HEK293 (cell line): ENCODE measurements around the gene EIF5A2.

Experiments used
- CTCF ChIA-PET: fragments of 350-600 bp; formaldehyde crosslinking; extraction: SDS; loops from one replicate; lab custom pipeline; 2021; ENCODE audit warnings: antibody characterized with exemption; lab: Yijun Ruan, JAX
- POLR2A ChIA-PET: fragments of 300-600 bp; formaldehyde crosslinking; extraction: SDS; loops from one replicate; lab custom pipeline; 2020; ENCODE audit warnings: antibody characterized with exemption, inconsistent platforms; lab: Yijun Ruan, JAX
- H3K27ac ChIP-seq: fragments of 200-500 bp; sonication (Bioruptor generic); 2 replicates; pipeline ENCODE4 v1.5.1; 2014; ENCODE audit warnings: low read depth, low read length, control low read depth, inconsistent platforms; ENCODE audit errors: extremely low read depth
- H3K36me3 ChIP-seq, 2 experiments: fragments of 200-500 bp in 1 of 2; sonication (Bioruptor generic) in 1 of 2; 1 replicate in 1 of 2; 2 replicates in 1 of 2; pipeline ENCODE4 v1.5.1; 2014 to 2017; ENCODE audit warnings: inconsistent platforms in 2 of 2, low read length in 2 of 2; ENCODE audit not compliant: control insufficient read depth in 2 of 2, insufficient read depth in 1 of 2
- H3K4me1 ChIP-seq: fragments of 200-500 bp; sonication (Bioruptor generic); 2 replicates; pipeline ENCODE4 v1.5.1; 2014; ENCODE audit warnings: mild to moderate bottlenecking, low read length, inconsistent platforms; ENCODE audit not compliant: control insufficient read depth, insufficient read depth
- H3K4me3 ChIP-seq: 2 replicates; pipeline ENCODE4 v1.5.1; 2011; ENCODE audit warnings: low read depth, mild to moderate bottlenecking, control low read depth, low read length, moderate library complexity
- H3K9me3 ChIP-seq: fragments of 200-500 bp; sonication (Bioruptor generic); 2 replicates; pipeline ENCODE4 v1.5.1; 2014; ENCODE audit warnings: low read depth, low read length, inconsistent platforms; ENCODE audit not compliant: control insufficient read depth, insufficient read depth
- MZF1 ChIP-seq: fragments of 450-650 bp; formaldehyde crosslinking; IDR thresholded peaks from 2 replicates; pipeline ENCODE4 v1.5.1; 2017; ENCODE audit warnings: missing biosample characterization, missing genetic modification characterization, borderline replicate concordance
- OVOL3 ChIP-seq: fragments of 450-650 bp; formaldehyde crosslinking; IDR thresholded peaks from 2 replicates; pipeline ENCODE4 v1.5.1; 2016; ENCODE audit warnings: missing biosample characterization, missing genetic modification characterization
- REPIN1 ChIP-seq: fragments of 450-650 bp; formaldehyde crosslinking; IDR thresholded peaks from 2 replicates; pipeline ENCODE4 v1.5.1; 2017; ENCODE audit warnings: missing biosample characterization, missing genetic modification characterization, low read depth
- ZBTB17 ChIP-seq: fragments of 450-650 bp; formaldehyde crosslinking; IDR thresholded peaks from 2 replicates; pipeline ENCODE4 v1.5.1; 2016; ENCODE audit warnings: missing biosample characterization, missing genetic modification characterization
- ZBTB8A ChIP-seq: fragments of 450-650 bp; formaldehyde crosslinking; IDR thresholded peaks from 2 replicates; pipeline ENCODE4 v1.5.1; 2016; ENCODE audit warnings: missing biosample characterization, missing genetic modification characterization
- ZIC2 ChIP-seq: fragments of 450-650 bp; formaldehyde crosslinking; IDR thresholded peaks from 2 replicates; pipeline ENCODE4 v1.5.1; 2016; ENCODE audit warnings: missing biosample characterization, missing genetic modification characterization
- ZNF121 ChIP-seq: fragments of 450-650 bp; formaldehyde crosslinking; IDR thresholded peaks from 2 replicates; pipeline ENCODE4 v1.5.1; 2016; ENCODE audit warnings: missing biosample characterization, missing genetic modification characterization
- ZNF16 ChIP-seq: fragments of 450-650 bp; formaldehyde crosslinking; IDR thresholded peaks from 2 replicates; pipeline ENCODE4 v1.5.1; 2016; ENCODE audit warnings: low read depth, missing biosample characterization, missing genetic modification characterization
- ZNF184 ChIP-seq: fragments of 450-650 bp; IDR thresholded peaks from 2 replicates; pipeline ENCODE4 v1.5.1; 2018; ENCODE audit warnings: missing biosample characterization, mild to moderate bottlenecking, missing genetic modification characterization
- ZNF214 ChIP-seq: fragments of 450-650 bp; formaldehyde crosslinking; IDR thresholded peaks from 2 replicates; pipeline ENCODE4 v1.5.1; 2017; ENCODE audit warnings: missing biosample characterization, mild to moderate bottlenecking, missing genetic modification characterization, borderline replicate concordance
- ZNF221 ChIP-seq: fragments of 450-650 bp; formaldehyde crosslinking; IDR thresholded peaks from 2 replicates; pipeline ENCODE4 v1.5.1; 2017; ENCODE audit warnings: missing biosample characterization, missing genetic modification characterization, borderline replicate concordance
- ZNF223 ChIP-seq: fragments of 450-650 bp; formaldehyde crosslinking; IDR thresholded peaks from 2 replicates; pipeline ENCODE4 v1.5.1; 2016; ENCODE audit warnings: missing biosample characterization, missing genetic modification characterization
- ZNF23 ChIP-seq: fragments of 450-650 bp; formaldehyde crosslinking; IDR thresholded peaks from 2 replicates; pipeline ENCODE4 v1.5.1; 2016; ENCODE audit warnings: missing biosample characterization, missing genetic modification characterization, borderline replicate concordance
- ZNF266 ChIP-seq: fragments of 450-650 bp; formaldehyde crosslinking; IDR thresholded peaks from 2 replicates; pipeline ENCODE4 v1.5.1; 2016; ENCODE audit warnings: missing biosample characterization, missing genetic modification characterization, low read depth
- ZNF416 ChIP-seq: fragments of 450-650 bp; formaldehyde crosslinking; IDR thresholded peaks from 2 replicates; pipeline ENCODE4 v1.5.1; 2016; ENCODE audit warnings: missing biosample characterization, missing genetic modification characterization
- ZNF549 ChIP-seq: fragments of 450-650 bp; IDR thresholded peaks from 2 replicates; pipeline ENCODE4 v1.5.1; 2018; ENCODE audit warnings: missing biosample characterization, missing genetic modification characterization, mild to moderate bottlenecking, inconsistent platforms, moderate library complexity
- ZNF623 ChIP-seq: fragments of 450-650 bp; formaldehyde crosslinking; IDR thresholded peaks from 2 replicates; pipeline ENCODE4 v1.5.1; 2016; ENCODE audit warnings: missing biosample characterization, missing genetic modification characterization
- ZNF777 ChIP-seq: fragments of 450-650 bp; formaldehyde crosslinking; IDR thresholded peaks from 2 replicates; pipeline ENCODE4 v1.5.1; 2017; ENCODE audit warnings: missing biosample characterization, missing genetic modification characterization, borderline replicate concordance
- ZNF791 ChIP-seq: fragments of 450-650 bp; formaldehyde crosslinking; IDR thresholded peaks from 2 replicates; pipeline ENCODE4 v1.5.1; 2016; ENCODE audit warnings: missing biosample characterization, missing genetic modification characterization
- ZSCAN16 ChIP-seq: fragments of 450-650 bp; formaldehyde crosslinking; IDR thresholded peaks from 2 replicates; pipeline ENCODE4 v1.5.1; 2016; ENCODE audit warnings: missing biosample characterization, missing genetic modification characterization
- ZSCAN23 ChIP-seq: fragments of 450-650 bp; formaldehyde crosslinking; IDR thresholded peaks from 2 replicates; pipeline ENCODE4 v1.5.1; 2016; ENCODE audit warnings: missing biosample characterization, missing genetic modification characterization
- TF ChIP-seq, protein P1 (sequence below): fragments of 450-650 bp; formaldehyde crosslinking; IDR thresholded peaks from 2 replicates; pipeline ENCODE4 v1.5.1; 2016; ENCODE audit warnings: missing biosample characterization, missing genetic modification characterization, low read depth
- TF ChIP-seq, protein P2 (sequence below): fragments of 450-650 bp; formaldehyde crosslinking; IDR thresholded peaks from 2 replicates; pipeline ENCODE4 v1.5.1; 2016; ENCODE audit warnings: missing biosample characterization, missing genetic modification characterization, borderline replicate concordance
- TF ChIP-seq, protein P3 (sequence below): fragments of 450-650 bp; formaldehyde crosslinking; IDR thresholded peaks from 2 replicates; pipeline ENCODE4 v1.5.1; 2017; ENCODE audit warnings: missing biosample characterization, missing genetic modification characterization
- TF ChIP-seq, protein P4 (sequence below): fragments of 450-650 bp; formaldehyde crosslinking; IDR thresholded peaks from 2 replicates; pipeline ENCODE4 v1.5.1; 2016; ENCODE audit warnings: missing biosample characterization, missing genetic modification characterization

The EIF5A2 gene

DNA sequence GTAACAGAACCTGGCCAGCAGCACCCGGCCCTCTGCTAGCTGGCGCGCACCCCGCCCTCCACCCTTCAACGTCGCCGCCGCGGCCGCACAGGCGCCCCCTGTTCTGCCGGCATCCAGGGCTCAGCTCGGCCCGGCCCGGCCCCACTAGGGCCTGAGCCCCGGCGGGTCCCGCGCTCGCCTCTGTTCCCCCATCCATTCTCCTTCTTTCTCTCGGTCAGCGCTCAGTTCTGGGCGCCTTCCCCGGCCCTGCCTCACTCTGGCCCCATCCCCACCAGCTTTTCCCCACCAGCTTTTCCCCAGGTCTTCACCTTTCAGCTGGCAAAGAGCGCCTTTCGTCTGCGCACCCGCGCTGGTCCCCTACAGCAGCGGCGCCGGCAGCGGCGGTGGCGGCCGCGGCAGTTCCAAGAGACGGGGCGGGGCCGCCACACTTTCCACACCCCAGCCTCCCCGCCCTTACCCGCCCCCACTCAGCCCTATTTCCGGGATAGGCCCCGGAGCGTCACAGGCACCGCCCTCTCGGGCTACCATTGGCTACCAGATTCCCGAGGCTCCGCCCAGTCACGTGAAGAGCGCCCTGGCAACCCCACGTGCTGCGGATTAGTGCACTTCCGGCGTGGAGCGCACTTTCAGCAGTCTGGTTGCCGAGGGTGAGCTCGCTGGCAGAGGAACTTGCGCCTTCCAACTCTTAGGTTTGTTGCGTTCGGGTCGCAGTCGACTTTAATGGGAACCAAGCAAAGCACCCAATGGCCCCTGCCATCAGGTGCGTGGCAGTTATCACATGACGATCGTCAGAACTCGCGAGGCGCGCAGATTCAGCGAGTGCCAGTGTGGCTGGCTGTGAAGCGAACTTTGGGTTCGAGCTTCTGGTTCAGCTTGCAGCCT is at the start of gene EIF5A2 (continued):
- TF ChIP-seq ZNF549 (tag by site-specific recombination) (no peak), ZNF416 (tag by site-specific recombination) (no peak)

DNA sequence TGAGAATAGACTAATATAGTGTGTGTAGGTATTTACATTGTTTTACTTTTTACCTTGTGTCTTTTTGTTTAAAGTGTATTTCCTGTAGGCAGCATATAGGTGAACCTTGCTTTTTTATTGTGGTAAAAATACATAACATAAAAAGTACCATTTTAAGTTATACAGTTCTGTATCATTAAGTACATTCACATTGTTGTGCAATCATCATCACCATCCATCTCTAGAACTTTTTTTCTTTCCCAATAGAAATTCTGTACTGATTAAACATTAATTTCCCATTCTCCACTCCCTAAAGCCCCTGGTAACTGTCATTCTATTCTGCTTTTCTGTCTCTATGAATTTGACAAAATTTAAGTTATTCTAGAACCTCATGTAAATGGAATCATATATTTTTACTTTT is 48.2 kb upstream of the EIF5A2 start:
- TF ChIP-seq ZNF23 (no peak), ZNF221 (tag by site-specific recombination) (no peak), ZNF791 (tag by site-specific recombination) (no peak)
- TF ChIP-seq, protein P1, sequence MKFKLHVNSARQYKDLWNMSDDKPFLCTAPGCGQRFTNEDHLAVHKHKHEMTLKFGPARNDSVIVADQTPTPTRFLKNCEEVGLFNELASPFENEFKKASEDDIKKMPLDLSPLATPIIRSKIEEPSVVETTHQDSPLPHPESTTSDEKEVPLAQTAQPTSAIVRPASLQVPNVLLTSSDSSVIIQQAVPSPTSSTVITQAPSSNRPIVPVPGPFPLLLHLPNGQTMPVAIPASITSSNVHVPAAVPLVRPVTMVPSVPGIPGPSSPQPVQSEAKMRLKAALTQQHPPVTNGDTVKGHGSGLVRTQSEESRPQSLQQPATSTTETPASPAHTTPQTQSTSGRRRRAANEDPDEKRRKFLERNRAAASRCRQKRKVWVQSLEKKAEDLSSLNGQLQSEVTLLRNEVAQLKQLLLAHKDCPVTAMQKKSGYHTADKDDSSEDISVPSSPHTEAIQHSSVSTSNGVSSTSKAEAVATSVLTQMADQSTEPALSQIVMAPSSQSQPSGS, result no peak
- Histone ChIP-seq H3K4me1 (no peaks in the 10 kb centered on the region), H3K27ac (no peak overlapping the region), H3K9me3 (no peaks in the 10 kb centered on the region), H3K4me3 (no peak overlapping the region), H3K36me3 (no peaks in the 10 kb centered on the region)
- ChIA-PET CTCF (interaction anchor here (0.6 kb wide), 2 partner anchors 12 to 120 kb away, joined by 3 to 4 read pairs; no protein-coding TSS in a partner anchor), POLR2A (no interaction called here)

DNA sequence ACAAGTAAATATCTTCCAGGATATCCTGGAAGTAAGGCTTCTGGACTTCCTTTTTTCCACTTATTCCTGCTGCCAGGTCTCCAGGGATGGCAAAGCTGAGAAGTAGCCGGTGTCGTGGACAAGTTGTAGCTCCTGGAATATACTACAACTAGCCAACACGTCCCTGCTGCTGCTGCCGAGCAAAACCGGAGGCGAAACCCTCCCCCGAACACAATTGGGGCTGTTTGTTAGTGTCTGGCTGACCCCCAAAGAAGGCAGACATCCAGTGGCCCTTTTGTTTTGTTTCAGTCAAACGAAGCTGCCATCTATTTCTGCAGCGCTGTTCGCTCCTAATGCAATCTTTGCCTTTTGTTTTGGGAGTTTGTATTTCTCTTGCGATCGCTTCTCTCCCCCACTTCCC is 45.3 kb upstream of the EIF5A2 start:
- ChIA-PET POLR2A (no interaction called here), CTCF (interaction anchor here (0.6 to 2.0 kb wide), 3 partner anchors 112 to 880 kb away, joined by 3 to 4 read pairs (median 4); no protein-coding TSS in a partner anchor)
- Histone ChIP-seq H3K9me3 (no peaks in the 10 kb centered on the region), H3K4me1 (no peaks in the 10 kb centered on the region), H3K27ac (no peak overlapping the region), H3K4me3 (no peak overlapping the region), H3K36me3 (no peaks in the 10 kb centered on the region)
- TF ChIP-seq, protein P2, sequence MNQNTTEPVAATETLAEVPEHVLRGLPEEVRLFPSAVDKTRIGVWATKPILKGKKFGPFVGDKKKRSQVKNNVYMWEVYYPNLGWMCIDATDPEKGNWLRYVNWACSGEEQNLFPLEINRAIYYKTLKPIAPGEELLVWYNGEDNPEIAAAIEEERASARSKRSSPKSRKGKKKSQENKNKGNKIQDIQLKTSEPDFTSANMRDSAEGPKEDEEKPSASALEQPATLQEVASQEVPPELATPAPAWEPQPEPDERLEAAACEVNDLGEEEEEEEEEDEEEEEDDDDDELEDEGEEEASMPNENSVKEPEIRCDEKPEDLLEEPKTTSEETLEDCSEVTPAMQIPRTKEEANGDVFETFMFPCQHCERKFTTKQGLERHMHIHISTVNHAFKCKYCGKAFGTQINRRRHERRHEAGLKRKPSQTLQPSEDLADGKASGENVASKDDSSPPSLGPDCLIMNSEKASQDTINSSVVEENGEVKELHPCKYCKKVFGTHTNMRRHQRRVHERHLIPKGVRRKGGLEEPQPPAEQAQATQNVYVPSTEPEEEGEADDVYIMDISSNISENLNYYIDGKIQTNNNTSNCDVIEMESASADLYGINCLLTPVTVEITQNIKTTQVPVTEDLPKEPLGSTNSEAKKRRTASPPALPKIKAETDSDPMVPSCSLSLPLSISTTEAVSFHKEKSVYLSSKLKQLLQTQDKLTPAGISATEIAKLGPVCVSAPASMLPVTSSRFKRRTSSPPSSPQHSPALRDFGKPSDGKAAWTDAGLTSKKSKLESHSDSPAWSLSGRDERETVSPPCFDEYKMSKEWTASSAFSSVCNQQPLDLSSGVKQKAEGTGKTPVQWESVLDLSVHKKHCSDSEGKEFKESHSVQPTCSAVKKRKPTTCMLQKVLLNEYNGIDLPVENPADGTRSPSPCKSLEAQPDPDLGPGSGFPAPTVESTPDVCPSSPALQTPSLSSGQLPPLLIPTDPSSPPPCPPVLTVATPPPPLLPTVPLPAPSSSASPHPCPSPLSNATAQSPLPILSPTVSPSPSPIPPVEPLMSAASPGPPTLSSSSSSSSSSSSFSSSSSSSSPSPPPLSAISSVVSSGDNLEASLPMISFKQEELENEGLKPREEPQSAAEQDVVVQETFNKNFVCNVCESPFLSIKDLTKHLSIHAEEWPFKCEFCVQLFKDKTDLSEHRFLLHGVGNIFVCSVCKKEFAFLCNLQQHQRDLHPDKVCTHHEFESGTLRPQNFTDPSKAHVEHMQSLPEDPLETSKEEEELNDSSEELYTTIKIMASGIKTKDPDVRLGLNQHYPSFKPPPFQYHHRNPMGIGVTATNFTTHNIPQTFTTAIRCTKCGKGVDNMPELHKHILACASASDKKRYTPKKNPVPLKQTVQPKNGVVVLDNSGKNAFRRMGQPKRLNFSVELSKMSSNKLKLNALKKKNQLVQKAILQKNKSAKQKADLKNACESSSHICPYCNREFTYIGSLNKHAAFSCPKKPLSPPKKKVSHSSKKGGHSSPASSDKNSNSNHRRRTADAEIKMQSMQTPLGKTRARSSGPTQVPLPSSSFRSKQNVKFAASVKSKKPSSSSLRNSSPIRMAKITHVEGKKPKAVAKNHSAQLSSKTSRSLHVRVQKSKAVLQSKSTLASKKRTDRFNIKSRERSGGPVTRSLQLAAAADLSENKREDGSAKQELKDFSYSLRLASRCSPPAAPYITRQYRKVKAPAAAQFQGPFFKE (tag by site-specific recombination), result no peak
- no peak for TF ChIP-seq MZF1 (tag by site-specific recombination)
- no peak for TF ChIP-seq OVOL3 (tag by site-specific recombination)
- TF ChIP-seq ZIC2 (tag by site-specific recombination), result no peak
- no peak for TF ChIP-seq ZNF184
- no peak for TF ChIP-seq ZSCAN16
- TF ChIP-seq ZSCAN23 (tag by site-specific recombination), result no peak
- no peak for TF ChIP-seq ZNF16 (tag by site-specific recombination)
- no peak for TF ChIP-seq ZNF623
- TF ChIP-seq ZNF121, result no peak
- TF ChIP-seq, protein P3, sequence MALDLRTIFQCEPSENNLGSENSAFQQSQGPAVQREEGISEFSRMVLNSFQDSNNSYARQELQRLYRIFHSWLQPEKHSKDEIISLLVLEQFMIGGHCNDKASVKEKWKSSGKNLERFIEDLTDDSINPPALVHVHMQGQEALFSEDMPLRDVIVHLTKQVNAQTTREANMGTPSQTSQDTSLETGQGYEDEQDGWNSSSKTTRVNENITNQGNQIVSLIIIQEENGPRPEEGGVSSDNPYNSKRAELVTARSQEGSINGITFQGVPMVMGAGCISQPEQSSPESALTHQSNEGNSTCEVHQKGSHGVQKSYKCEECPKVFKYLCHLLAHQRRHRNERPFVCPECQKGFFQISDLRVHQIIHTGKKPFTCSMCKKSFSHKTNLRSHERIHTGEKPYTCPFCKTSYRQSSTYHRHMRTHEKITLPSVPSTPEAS (tag by site-specific recombination), result no peak
- no peak for TF ChIP-seq ZNF223 (tag by site-specific recombination)
- no peak for TF ChIP-seq REPIN1 (tag by site-specific recombination)
- TF ChIP-seq, protein P4, sequence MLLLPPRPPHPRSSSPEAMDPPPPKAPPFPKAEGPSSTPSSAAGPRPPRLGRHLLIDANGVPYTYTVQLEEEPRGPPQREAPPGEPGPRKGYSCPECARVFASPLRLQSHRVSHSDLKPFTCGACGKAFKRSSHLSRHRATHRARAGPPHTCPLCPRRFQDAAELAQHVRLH (tag by site-specific recombination), result no peak
- no peak for TF ChIP-seq ZNF777 (tag by site-specific recombination)
- no peak for TF ChIP-seq ZNF214
- TF ChIP-seq ZNF416 (tag by site-specific recombination), result no peak
- TF ChIP-seq ZBTB8A (tag by site-specific recombination), result no peak
- no peak for TF ChIP-seq ZBTB17
- no peak for TF ChIP-seq ZNF266 (tag by site-specific recombination)
